Measurements from ENCODE around the gene SMYD3. TPM values are rescaled to one million over a fixed set of nuclear protein-coding genes. Genes with fewer than 3 reads are reported as not detected.

SMYD3 gene
- total RNA-seq, 1 experiment from 2014 or later, result 25.5 TPM

- no peak overlapping the region for H4K5ac ChIP-seq (ENCODE audit: insufficient read length, low read depth, low read length)
- Mint-ChIP-seq H3K4me3 (no peak overlapping the region), H3K36me3 (ENCODE audit: insufficient read depth in 1 of 3, low read depth in 3 of 3) (no peaks in the 10 kb centered on the region), H3K27me3 (ENCODE audit: low read depth) (peaks cover 7% of the 10 kb centered on the region; the same call in 1 of the 2 replicates), H3K4me1 (peaks cover 67 to 76% of the 10 kb centered on the region in 2 experiments), H3K9me3 (no peaks in the 10 kb centered on the region), H3K27ac (no peak overlapping the region; a peak in 1 of 7 replicates)
- H3K4ac ChIP-seq (ENCODE audit: low read depth, low read length), result no peak overlapping the region
- DNase-seq, result no peak
- no peak overlapping the region for H3K18ac ChIP-seq (ENCODE audit: insufficient read length, low read depth, low read length)
- H4K8ac ChIP-seq (replicated peaks; ENCODE audit: insufficient read length, low read depth, low read length), result no peak overlapping the region
- H2AFZ ChIP-seq (ENCODE audit: low read length), result no peak overlapping the region
- H3K9me3 ChIP-seq (ENCODE audit: control insufficient read depth, low read depth, low read length), result no peaks in the 10 kb centered on the region
- no peak overlapping the region for H3K14ac ChIP-seq (ENCODE audit: insufficient read depth, low read length)
- H3K27ac ChIP-seq (ENCODE audit: insufficient read length, low read depth, low read length), result no peak overlapping the region
- H2BK5ac ChIP-seq (ENCODE audit: insufficient read length, low read length), result no peak overlapping the region
- no peak overlapping the region for H2BK12ac ChIP-seq (ENCODE audit: insufficient read length, low read depth, low read length)
- H3T11ph ChIP-seq (ENCODE audit: low read length), result no peak overlapping the region
- no peak overlapping the region for H3K23ac ChIP-seq (ENCODE audit: insufficient read length, low read depth, low read length)
- no peaks in the 10 kb centered on the region for H3K79me1 ChIP-seq (ENCODE audit: insufficient read depth, low read depth, low read length, poor library complexity, severe bottlenecking)
- H3K4me1 ChIP-seq (ENCODE audit: insufficient read depth, low read length), result peaks cover 3% of the 10 kb centered on the region
- no peaks in the 10 kb centered on the region for H3K79me2 ChIP-seq (ENCODE audit: insufficient read depth, low read length)
- no peak for TF ChIP-seq CTCF (conservative IDR thresholded peaks at IDR 0.05)
- no peak overlapping the region for H2BK120ac ChIP-seq (ENCODE audit: low read depth, low read length, poor library complexity, severe bottlenecking)
- no peak overlapping the region for H3K4me2 ChIP-seq (ENCODE audit: insufficient read depth, insufficient read length, low read length)
- no peak overlapping the region for H3K9ac ChIP-seq (ENCODE audit: extremely low read depth, insufficient read length, low read length)
- H2BK20ac ChIP-seq (ENCODE audit: low read depth, low read length, poor library complexity, severe bottlenecking), result no peak overlapping the region
- no peak overlapping the region for H3K56ac ChIP-seq (ENCODE audit: insufficient read length, low read depth, low read length)
- no peaks in the 10 kb centered on the region for H3K23me2 ChIP-seq (ENCODE audit: insufficient read length, low read depth, low read length, poor library complexity, severe bottlenecking)
- H2BK15ac ChIP-seq (ENCODE audit: low read depth, low read length), result no peak overlapping the region
- WGBS (ENCODE audit: extremely low coverage, insufficient read length, low lambda C conversion rate), result no CpG with 5 or more reads among the region's 3 CpGs
- no peaks in the 10 kb centered on the region for H3K27me3 ChIP-seq (ENCODE audit: insufficient read depth, low read length)
- no peaks in the 10 kb centered on the region for H4K20me1 ChIP-seq (ENCODE audit: control insufficient read depth, insufficient read depth, insufficient read length)
- no peak overlapping the region for H4K91ac ChIP-seq (ENCODE audit: insufficient read length, low read depth, low read length)
- no peak overlapping the region for H2AK5ac ChIP-seq (ENCODE audit: insufficient read length, low read length)
Measured at GRCh38 chr1:246068217-246068512, 438.9 kb downstream of the SMYD3 start.

All from H9 (cell line).